Stomach (tissue), 9 donors: Measurements from ENCODE around the gene WDR64. TPM values are rescaled to one million over a fixed set of nuclear protein-coding genes. Genes with fewer than 3 reads are reported as not detected.

ENCODE experiments used
- DNase-seq, 2 donors: peaks; one replicate each; pipeline versions ENCODE4 v3.0.0 to v3.0.0-alpha.2; 2013 to 2019
- H3K27ac ChIP-seq, 5 donors: fragments of 200-600 bp in 4 of 5; sonication (generic) in 4 of 5; one replicate each; pipeline ENCODE4 v1.5.1; 2013 to 2019; ENCODE audit warnings: mild to moderate bottlenecking in 1 of 5, moderate library complexity in 1 of 5
- H3K27me3 ChIP-seq, 3 donors: fragments of 200-600 bp; sonication (generic); one replicate each; pipeline ENCODE4 v1.5.1; 2017 to 2019; ENCODE audit warnings: mixed run types in 1 of 3
- H3K36me3 ChIP-seq, 4 donors: fragments of 200-600 bp; sonication (generic); 1 replicate in 3 of 4; 2 replicates in 1 of 4; pipeline ENCODE4 v1.5.1; 2016 to 2019
- H3K4me1 ChIP-seq, 4 donors: fragments of 200-600 bp; sonication (generic); one replicate each; pipeline ENCODE4 v1.5.1; 2016 to 2019
- H3K4me3 ChIP-seq, 4 donors: fragments of 200-600 bp; sonication (generic) in 3 of 4; one replicate each; pipeline ENCODE4 v1.5.1; 2016 to 2019; ENCODE audit warnings: mild to moderate bottlenecking in 1 of 4
- H3K9me3 ChIP-seq, 4 donors: fragments of 200-600 bp; sonication (generic); one replicate each; pipeline ENCODE4 v1.5.1; 2016 to 2019
- CTCF ChIP-seq, 7 experiments: fragments of 450-650 bp in 4 of 7; fragments of 200-600 bp in 3 of 7; sonication (generic) in 3 of 7; IDR thresholded peaks; one replicate each; pipeline ENCODE4 v1.5.1; 2016 to 2019; ENCODE audit warnings: antibody characterized with exemption in 7 of 7, control low read depth in 2 of 7, mild to moderate bottlenecking in 1 of 7
- EP300 ChIP-seq: sonication (generic); formaldehyde crosslinking; IDR thresholded peaks from one replicate; pipeline ENCODE4 v1.6.1; 2017; ENCODE audit warnings: antibody characterized with exemption
- POLR2A ChIP-seq, 4 donors: fragments of 450-650 bp; IDR thresholded peaks; one replicate each; pipeline ENCODE4 v1.6.1; 2016; ENCODE audit warnings: antibody characterized with exemption in 4 of 4, control low read depth in 2 of 4, mild to moderate bottlenecking in 1 of 4, moderate library complexity in 1 of 4
- POLR2AphosphoS5 ChIP-seq, 3 donors: sonication (generic); formaldehyde crosslinking; IDR thresholded peaks; one replicate each; pipeline ENCODE4 v1.6.1; 2016; ENCODE audit warnings: antibody characterized with exemption in 3 of 3
- WGBS, 5 donors: extraction: QIAGEN DNeasy Blood & Tissue Kit in 3 of 5; methylation state at CpG; one replicate each; pipeline versions ENCODE4 v1.1.5 to v1.1.7; 2013 to 2018; 5-methylcytosine and 5-hydroxymethylcytosine counted together
- intact Hi-C: fragments of 100-400 bp; cut with DNase I; formaldehyde crosslinking; loops from one replicate; pipeline ENCODE4 v1.15.1; 2023; ENCODE audit warnings: low total_unique reads
- polyA plus RNA-seq, 3 donors: library from polyadenylated mRNA; stranded (reverse); fragments of 200-250 nt; gene quantifications; one replicate each; pipeline ENCODE4 v1.2.3, GENCODE V29; 2013
- total RNA-seq, 5 donors: library from RNA; depleted of rRNA; stranded (reverse); fragments of >200 nt; gene quantifications; one replicate each; pipeline versions ENCODE4 v1.1.0 to v1.2.3, GENCODE V29; 2014 to 2016
- donor health status: healthy with polysubstance abuse.
- donor health status: Bipolar disorder and iron deficiency.
- donor health status: healthy.

The WDR64 gene
- total and polyA plus RNA-seq, 8 donors: 0.61 TPM; not detected in 7

GRCh38 chr1:241607497-241607896 lies 44.6 kb upstream of the WDR64 start:
- DNase-seq: no peak
- Histone ChIP-seq H3K4me3 (no peak overlapping the region), H3K27ac (no peak overlapping the region), H3K36me3 (no peaks in the 10 kb centered on the region), H3K9me3 (no peaks in the 10 kb centered on the region), H3K27me3 (no peaks in the 10 kb centered on the region), H3K4me1 (peaks cover 0 to 22% (median 13%) of the 10 kb centered on the region in 4 donors)
- no peak for TF ChIP-seq CTCF (IDR thresholded peaks at IDR 0.05)
- TF ChIP-seq POLR2A (IDR thresholded peaks at IDR 0.05): no peak
- TF ChIP-seq EP300: no peak
- intact Hi-C loops: loop anchor here (10.0 kb wide), 2 partner anchors 227 to 397 kb away; no protein-coding TSS in a partner anchor

- H3K4me1 ChIP-seq: peaks cover 0 to 22% (median 13%) of the 10 kb centered on the region in 4 donors
- H3K27ac ChIP-seq: no peak overlapping the region
- H3K36me3 ChIP-seq: no peaks in the 10 kb centered on the region
- no peak overlapping the region for H3K4me3 ChIP-seq
- intact Hi-C loops: loop anchor here (10.0 kb wide), 2 partner anchors 226 to 396 kb away; no protein-coding TSS in a partner anchor
- TF ChIP-seq EP300 (no peak), POLR2A (IDR thresholded peaks at IDR 0.05) (no peak), POLR2AphosphoS5 (IDR thresholded peaks at IDR 0.05) (no peak), CTCF (IDR thresholded peaks at IDR 0.05) (no peak)
- H3K27me3 ChIP-seq: no peaks in the 10 kb centered on the region
- H3K9me3 ChIP-seq: no peaks in the 10 kb centered on the region
- no peak for DNase-seq
- WGBS, 5 donors: 37 to 51% (median 40%) methylated on average over 3 of the region's 3 CpGs
Measured at GRCh38 chr1:241608379-241609033, 43.6 kb upstream of the WDR64 start.

GRCh38 chr1:241610056-241610815 lies 41.8 kb upstream of the WDR64 start:
- intact Hi-C loops: no loop called here
- DNase-seq: peak; percentile 33 to 52
- TF ChIP-seq EP300 (no peak), POLR2A (IDR thresholded peaks at IDR 0.05) (no peak), POLR2AphosphoS5 (IDR thresholded peaks at IDR 0.05) (no peak), CTCF (IDR thresholded peaks at IDR 0.05) (no peak)
- Histone ChIP-seq H3K4me1 (peaks cover 0 to 29% (median 16%) of the 10 kb centered on the region in 4 donors), H3K4me3 (no peak overlapping the region), H3K27ac (no peak overlapping the region), H3K36me3 (no peaks in the 10 kb centered on the region), H3K27me3 (no peaks in the 10 kb centered on the region), H3K9me3 (no peaks in the 10 kb centered on the region)
- WGBS, 5 donors: 24 to 32% (median 31%) methylated on average over 8 of the region's 8 CpGs

- intact Hi-C loops: no loop called here
- peaks cover 0 to 37% (median 22%) of the 10 kb centered on the region in 4 donors for H3K4me1 ChIP-seq
- no peak overlapping the region for H3K27ac ChIP-seq
- WGBS, 5 donors: 5 to 11% (median 8%) methylated on average over 3 of the region's 3 CpGs
- TF ChIP-seq POLR2A (IDR thresholded peaks at IDR 0.05) (no peak), CTCF (IDR thresholded peaks at IDR 0.05) (peak in 5 of 7 experiments; percentile 21 to 83 (median 65)), EP300 (no peak), POLR2AphosphoS5 (IDR thresholded peaks at IDR 0.05) (no peak)
- no peak overlapping the region for H3K4me3 ChIP-seq
- H3K9me3 ChIP-seq: no peaks in the 10 kb centered on the region
- peak in 1 of 2 donors; percentile 79 for DNase-seq
- no peaks in the 10 kb centered on the region for H3K36me3 ChIP-seq
- H3K27me3 ChIP-seq: no peaks in the 10 kb centered on the region
Measured at GRCh38 chr1:241611063-241611462, 41.0 kb upstream of the WDR64 start.
